DOHH2 (cell line): ENCODE measurements around the gene ADM5.

Experiments
- H3F3A ChIP-seq: fragments of 200-600 bp; sonication (generic), shearing (Covaris generic); 2 replicates; pipeline ENCODE4 v1.6.0; 2016; ENCODE audit warnings: antibody characterized with exemption, mild to moderate bottlenecking; ENCODE audit not compliant: control insufficient read depth, insufficient read depth
- H3K27ac ChIP-seq: fragments of 200-600 bp; sonication (generic); 2 replicates; pipeline ENCODE4 v1.5.1; 2014; ENCODE audit warnings: low read depth, mild to moderate bottlenecking, low read length, moderate library complexity
- H3K27me3 ChIP-seq: fragments of 200-600 bp; sonication (generic); 2 replicates; pipeline ENCODE4 v1.6.1; 2014; ENCODE audit warnings: mild to moderate bottlenecking, low read length, mixed read lengths; ENCODE audit not compliant: control insufficient read depth
- H3K36me3 ChIP-seq: fragments of 200-600 bp; sonication (generic); 2 replicates; pipeline ENCODE4 v1.6.1; 2014; ENCODE audit warnings: mild to moderate bottlenecking, low read length, moderate library complexity, mixed read lengths; ENCODE audit not compliant: control insufficient read depth
- H3K4me1 ChIP-seq: fragments of 200-600 bp; sonication (generic); 2 replicates; pipeline ENCODE4 v1.6.1; 2014; ENCODE audit warnings: mild to moderate bottlenecking, low read length, mixed read lengths; ENCODE audit not compliant: control insufficient read depth
- H3K4me2 ChIP-seq: fragments of 200-600 bp; sonication (generic); 2 replicates; pipeline ENCODE4 v1.6.0; 2014; ENCODE audit warnings: mild to moderate bottlenecking, low read length, moderate library complexity
- H3K4me3 ChIP-seq: fragments of 200-600 bp; sonication (generic); 2 replicates; pipeline ENCODE4 v1.5.1; 2014; ENCODE audit warnings: mild to moderate bottlenecking, low read length, mixed read lengths
- H3K79me2 ChIP-seq: fragments of 200-600 bp; sonication (generic); 2 replicates; pipeline ENCODE4 v1.6.1; 2014; ENCODE audit warnings: mild to moderate bottlenecking, low read length, mixed read lengths; ENCODE audit not compliant: control insufficient read depth
- H3K9me2 ChIP-seq: fragments of 200-600 bp; sonication (generic); replicated peaks from 2 replicates; pipeline ENCODE4 v1.6.1; 2014; ENCODE audit warnings: mild to moderate bottlenecking, low read length, mixed read lengths; ENCODE audit not compliant: control insufficient read depth
- H3K9me3 ChIP-seq: fragments of 200-600 bp; sonication (generic); 2 replicates; pipeline ENCODE4 v1.6.1; 2014; ENCODE audit warnings: antibody characterized with exemption, low read length, mixed read lengths; ENCODE audit not compliant: control insufficient read depth, insufficient read depth
- H4K20me1 ChIP-seq: fragments of 200-600 bp; sonication (generic); 2 replicates; pipeline ENCODE4 v1.6.0; 2014; ENCODE audit warnings: low read depth, mild to moderate bottlenecking, antibody characterized with exemption, low read length, moderate library complexity; ENCODE audit not compliant: control insufficient read depth, insufficient read depth
- CTCF ChIP-seq: fragments of 200-600 bp; sonication (generic); IDR thresholded peaks from one replicate; pipeline ENCODE4 v1.5.1; 2014; ENCODE audit warnings: antibody characterized with exemption, mild to moderate bottlenecking, low read depth, low read length; ENCODE audit not compliant: poor library complexity, severe bottlenecking
- EZH2phosphoT487 ChIP-seq: fragments of 200-600 bp; sonication (generic); IDR thresholded peaks from 2 replicates; pipeline ENCODE4 v1.6.1; 2017; ENCODE audit warnings: borderline replicate concordance, mild to moderate bottlenecking, antibody characterized with exemption, low read length, moderate library complexity, mixed read lengths

ADM5 gene

GRCh38 chr19:49676136-49676783 lies 13.1 kb upstream of the ADM5 start:
- H3K9me3 ChIP-seq = no peaks in the 10 kb centered on the region
- H3K4me2 ChIP-seq = peak overlapping the region; percentile 91
- H3K4me3 ChIP-seq = peak overlapping the region; percentile 95
- TF ChIP-seq EZH2phosphoT487 = no peak
- TF ChIP-seq CTCF = no peak
- no peaks in the 10 kb centered on the region for H3K9me2 ChIP-seq
- no peaks in the 10 kb centered on the region for H3K27me3 ChIP-seq
- H3F3A ChIP-seq = peaks cover 36% of the 10 kb centered on the region
- peaks cover 54% of the 10 kb centered on the region for H3K36me3 ChIP-seq
- H4K20me1 ChIP-seq = peaks cover 18% of the 10 kb centered on the region
- H3K79me2 ChIP-seq = peaks cover 43% of the 10 kb centered on the region
- peak overlapping the region; percentile 96 for H3K27ac ChIP-seq
- H3K4me1 ChIP-seq = peaks cover 74% of the 10 kb centered on the region

GRCh38 chr19:49676784-49677230 lies 12.6 kb upstream of the ADM5 start:
- Histone ChIP-seq H3F3A (peaks cover 36% of the 10 kb centered on the region), H3K4me3 (peak overlapping the region; percentile 95)

GRCh38 chr19:49677231-49677900 lies 12.0 kb upstream of the ADM5 start, which contains the start of gene PRMT1:
Gene PRMT1 (plus strand): TSS chr19:49677271. CDS start chr19:49677281, 10 bp downstream.
- TF ChIP-seq EZH2phosphoT487 = no peak
- TF ChIP-seq CTCF = no peak
- H4K20me1 ChIP-seq = peaks cover 23% of the 10 kb centered on the region
- H3F3A ChIP-seq = peaks cover 36% of the 10 kb centered on the region
- H3K9me3 ChIP-seq = no peaks in the 10 kb centered on the region
- no peaks in the 10 kb centered on the region for H3K27me3 ChIP-seq
- H3K4me1 ChIP-seq = peaks cover 64% of the 10 kb centered on the region
- H3K27ac ChIP-seq = peak within 1 kb of the TSS; percentile 96
- peak within 1 kb of the TSS; percentile 99 for H3K4me2 ChIP-seq
- H3K4me3 ChIP-seq = peak within 1 kb of the TSS; percentile 95
- peaks cover 57% of the 10 kb centered on the region for H3K36me3 ChIP-seq
- H3K79me2 ChIP-seq = peaks cover 52% of the 10 kb centered on the region
- no peaks in the 10 kb centered on the region for H3K9me2 ChIP-seq

More at GRCh38 chr19:49676784-49677230, 12.6 kb upstream of the ADM5 start:
- Histone ChIP-seq H3K79me2 (peaks cover 46% of the 10 kb centered on the region), H3K4me2 (peak overlapping the region; percentile 99), H3K36me3 (peaks cover 53% of the 10 kb centered on the region), H3K27ac (peak overlapping the region; percentile 96), H3K4me1 (peaks cover 70% of the 10 kb centered on the region), H3K27me3 (no peaks in the 10 kb centered on the region), H4K20me1 (peaks cover 21% of the 10 kb centered on the region), H3K9me2 (no peaks in the 10 kb centered on the region), H3K9me3 (no peaks in the 10 kb centered on the region)
- no peak for TF ChIP-seq CTCF
- TF ChIP-seq EZH2phosphoT487 = no peak
